Brain microvascular endothelial cell (primary cell): ENCODE results near the gene DNAJC10.

Experiments
- DNase-seq: peaks from one replicate; pipeline ENCODE4 v3.0.0-alpha.2; 2020
- H3K27ac ChIP-seq: fragments of 250-450 bp; sonication (Bioruptor Pico); 2 replicates; pipeline ENCODE4 v1.5.1; 2020; ENCODE audit warnings: mild to moderate bottlenecking, moderate library complexity
- H3K27me3 ChIP-seq: fragments of 250-450 bp; sonication (Bioruptor Pico); replicated peaks from 2 replicates; pipeline ENCODE4 v1.5.1; 2020; ENCODE audit warnings: mild to moderate bottlenecking
- H3K36me3 ChIP-seq: fragments of 250-450 bp; sonication (Bioruptor Pico); replicated peaks from 2 replicates; pipeline ENCODE4 v1.5.1; 2020; ENCODE audit warnings: mild to moderate bottlenecking
- H3K4me3 ChIP-seq: 2 replicates; pipeline ENCODE4 v1.5.1; 2011; ENCODE audit warnings: low read depth, mild to moderate bottlenecking, control low read depth, low read length, moderate library complexity
- CTCF ChIP-seq: IDR thresholded peaks from 2 replicates; pipeline ENCODE4 v1.5.1; 2011; ENCODE audit warnings: low read depth, mild to moderate bottlenecking, moderate library complexity, low read length, control low read depth, inconsistent platforms; ENCODE audit errors: missing control alignments
- in situ Hi-C: cut with HindIII; loops from 2 replicates; pipeline ENCODE4 v1.10.0; 2017; ENCODE audit warnings: low sequenced_read_pairs, low pct_ligation_motif_present

DNAJC10 gene

GRCh38 chr2:182804128-182804527 is 88.1 kb downstream of the DNAJC10 start:
- no peak overlapping the region for H3K4me3 ChIP-seq
- H3K27ac ChIP-seq, result no peak overlapping the region
- H3K36me3 ChIP-seq, result no peaks in the 10 kb centered on the region
- no peaks in the 10 kb centered on the region for H3K27me3 ChIP-seq
- in situ Hi-C loops, result no loop called here
- no peak for DNase-seq
- TF ChIP-seq CTCF, result no peak

GRCh38 chr2:182807319-182807718 is 91.3 kb downstream of the DNAJC10 start:
- DNase-seq, result no peak
- in situ Hi-C loops, result no loop called here
- Histone ChIP-seq H3K4me3 (no peak overlapping the region), H3K36me3 (no peaks in the 10 kb centered on the region), H3K27ac (no peak overlapping the region), H3K27me3 (no peaks in the 10 kb centered on the region)
- TF ChIP-seq CTCF, result no peak

- no peaks in the 10 kb centered on the region for H3K27me3 ChIP-seq
- no peak overlapping the region for H3K27ac ChIP-seq
- no peaks in the 10 kb centered on the region for H3K36me3 ChIP-seq
- no peak overlapping the region for H3K4me3 ChIP-seq
- no peak for TF ChIP-seq CTCF
- no peak for DNase-seq
- in situ Hi-C loops, result no loop called here
Observed at GRCh38 chr2:182810087-182810486, 94.0 kb downstream of the DNAJC10 start.

GRCh38 chr2:182814380-182814779 is 98.3 kb downstream of the DNAJC10 start:
- in situ Hi-C loops, result no loop called here
- Histone ChIP-seq H3K27me3 (no peaks in the 10 kb centered on the region), H3K27ac (no peak overlapping the region), H3K36me3 (no peaks in the 10 kb centered on the region), H3K4me3 (no peak overlapping the region)
- TF ChIP-seq CTCF, result no peak
- DNase-seq, result no peak

GRCh38 chr2:182814804-182815203 is 98.7 kb downstream of the DNAJC10 start:
- Histone ChIP-seq H3K4me3 (no peak overlapping the region), H3K27ac (no peak overlapping the region), H3K27me3 (no peaks in the 10 kb centered on the region), H3K36me3 (no peaks in the 10 kb centered on the region)
- no peak for DNase-seq
- in situ Hi-C loops, result no loop called here
- no peak for TF ChIP-seq CTCF

GRCh38 chr2:182816866-182817265 is 100.8 kb downstream of the DNAJC10 start:
- no peak for DNase-seq

More at GRCh38 chr2:182816866-182817265, 100.8 kb downstream of the DNAJC10 start:
- no peak overlapping the region for H3K27ac ChIP-seq
- no peak overlapping the region for H3K4me3 ChIP-seq
- H3K36me3 ChIP-seq, result no peaks in the 10 kb centered on the region
- in situ Hi-C loops, result no loop called here
- no peak for TF ChIP-seq CTCF
- H3K27me3 ChIP-seq, result no peaks in the 10 kb centered on the region
